Jurkat, Clone E6-1 (cell line): Measurements from ENCODE around the gene ADAM8.
"Not testable (repeated sequence)": the region's sequence is repeated elsewhere in the genome, so short reads cannot be mapped to it uniquely, and the experiment has no call there.

ENCODE experiments used
- DNase-seq: peaks from one replicate; pipeline ENCODE4 v3.0.0-alpha.2; 2011; ENCODE audit warnings: low read depth, low spot score
- H3K4me3 ChIP-seq: 2 replicates; pipeline ENCODE4 v1.5.1; 2011; ENCODE audit warnings: mild to moderate bottlenecking, low read length, control low read depth, moderate library complexity

ADAM8 gene

GRCh38 chr10:133224076-133224475 is 52.6 kb downstream of the ADAM8 start:
- DNase-seq = no peak
- H3K4me3 ChIP-seq = no peak overlapping the region

GRCh38 chr10:133221756-133222155 is 54.9 kb downstream of the ADAM8 start:
- DNase-seq, H3K4me3 ChIP-seq: not testable (repeated sequence)

GRCh38 chr10:133221331-133221730 is 55.3 kb downstream of the ADAM8 start:
- DNase-seq = no peak
- no peak overlapping the region for H3K4me3 ChIP-seq

- H3K4me3 ChIP-seq = no peak overlapping the region
- no peak for DNase-seq
Measured at GRCh38 chr10:133219782-133220181, 56.9 kb downstream of the ADAM8 start.

GRCh38 chr10:133218891-133219290 is 57.8 kb downstream of the ADAM8 start:
- no peak overlapping the region for H3K4me3 ChIP-seq
- DNase-seq = no peak

- DNase-seq = no peak
- no peak overlapping the region for H3K4me3 ChIP-seq
Measured at GRCh38 chr10:133217800-133218589, 58.7 kb downstream of the ADAM8 start.

GRCh38 chr10:133216776-133217175 is 59.9 kb downstream of the ADAM8 start:
- no peak for DNase-seq
- no peak overlapping the region for H3K4me3 ChIP-seq

GRCh38 chr10:133215586-133215985 is 61.1 kb downstream of the ADAM8 start:
- no peak overlapping the region for H3K4me3 ChIP-seq
- DNase-seq = no peak

- no peak for DNase-seq
- H3K4me3 ChIP-seq = no peak overlapping the region
Measured at GRCh38 chr10:133214468-133215410, 61.9 kb downstream of the ADAM8 start.

- H3K4me3 ChIP-seq = no peak overlapping the region
- no peak for DNase-seq
Measured at GRCh38 chr10:133213641-133214467, 62.8 kb downstream of the ADAM8 start.

- H3K4me3 ChIP-seq = no peak overlapping the region
Measured at GRCh38 chr10:133212853-133213494, 63.7 kb downstream of the ADAM8 start.

More at GRCh38 chr10:133212853-133213494, 63.7 kb downstream of the ADAM8 start:
- no peak for DNase-seq
